OCI-LY7 (cell line): ENCODE data around the gene ABO.

ENCODE experiments used
- CTCF ChIP-seq: fragments of 200-600 bp; sonication (generic); conservative IDR thresholded peaks from 2 replicates; pipeline ENCODE4 v1.5.1; 2014; ENCODE audit warnings: mild to moderate bottlenecking, antibody characterized with exemption, low read length, moderate library complexity, mixed read lengths
- EZH2phosphoT487 ChIP-seq: fragments of 200-600 bp; sonication (generic); IDR thresholded peaks from 2 replicates; pipeline ENCODE4 v1.6.1; 2018; ENCODE audit warnings: low read depth, borderline replicate concordance, mild to moderate bottlenecking, mixed run types, antibody characterized with exemption, low read length, moderate library complexity, mixed read lengths

GRCh38 chr9:133246991-133247390 is 28.0 kb downstream of the ABO start:
- no peak for TF ChIP-seq CTCF
- no peak for TF ChIP-seq EZH2phosphoT487
